ENCODE measurements around the gene SLC6A4. TPM values are rescaled to one million over a fixed set of nuclear protein-coding genes. Genes with fewer than 3 reads are reported as not detected.

SLC6A4 gene
- 0.33 TPM for total RNA-seq
- long read RNA-seq, partial matches to known transcripts = 1 of 1 reads
- long read RNA-seq, other reads (novel, unspliced or antisense) = 0 of 1 reads

DNA sequence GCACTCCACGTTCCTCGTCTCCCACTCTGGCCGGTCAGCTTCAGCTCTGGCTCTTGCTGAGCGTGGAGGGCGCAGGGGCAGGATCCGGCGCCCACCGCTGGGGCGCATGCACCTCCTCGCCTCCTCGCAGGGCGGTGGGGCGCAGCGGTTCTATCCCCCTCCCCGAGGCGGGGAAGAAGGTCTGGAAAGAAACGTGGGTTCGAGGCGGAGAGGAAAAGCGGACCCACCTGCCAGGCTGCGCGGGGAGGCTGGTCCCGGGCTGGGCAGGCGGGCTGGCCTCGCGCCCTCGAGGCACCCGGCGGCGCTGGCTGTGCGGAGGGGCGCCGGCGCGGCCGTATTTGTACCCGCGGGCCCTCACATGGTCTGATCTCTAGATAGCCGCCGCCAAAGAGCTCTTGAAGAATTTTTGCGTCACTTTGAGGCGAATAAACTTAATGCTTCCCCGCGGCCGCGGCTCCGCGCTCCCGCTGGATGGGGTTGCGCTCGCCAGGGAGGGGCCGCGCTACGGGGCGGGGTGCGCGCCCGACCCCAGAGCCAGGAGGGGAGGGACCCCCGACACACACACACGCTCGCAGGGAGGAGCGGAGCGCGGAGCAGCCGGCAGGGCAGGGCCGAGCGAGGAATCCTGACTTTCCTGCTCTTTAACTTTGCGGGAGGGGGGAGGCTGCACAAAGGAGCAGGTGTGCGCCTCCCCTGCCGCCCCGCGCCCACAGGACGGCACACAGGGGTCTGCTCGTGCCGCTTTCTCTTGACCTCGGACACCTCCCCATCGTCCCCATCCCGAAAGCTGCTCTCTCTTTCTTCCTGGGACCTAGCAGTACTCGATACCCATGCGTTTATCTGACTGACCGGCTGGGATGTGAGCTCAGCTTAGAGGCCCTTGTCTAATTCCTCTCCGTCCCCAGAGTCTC, at the start of gene SLC6A4:
TSS of gene SLC6A4 (minus strand) at position 312 of the 911 bp plus-strand sequence. CDS start 13,739 bp downstream, outside the sequence.
- Histone ChIP-seq H3K4me3 (peak within 1 kb of the TSS; percentile 64), H3K27ac (replicated peaks) (no peak within 1 kb of the TSS), H3K27me3 (ENCODE audit: low read depth) (peaks cover 80% of the 10 kb centered on the region), H3K9me3 (replicated peaks) (no peaks in the 10 kb centered on the region), H3K4me1 (peaks cover 26% of the 10 kb centered on the region), H3K36me3 (no peaks in the 10 kb centered on the region)
- intact Hi-C loops (cut with micrococcal nuclease) = no loop called here
- DNase-seq = no peak
- TF ChIP-seq, protein P1, sequence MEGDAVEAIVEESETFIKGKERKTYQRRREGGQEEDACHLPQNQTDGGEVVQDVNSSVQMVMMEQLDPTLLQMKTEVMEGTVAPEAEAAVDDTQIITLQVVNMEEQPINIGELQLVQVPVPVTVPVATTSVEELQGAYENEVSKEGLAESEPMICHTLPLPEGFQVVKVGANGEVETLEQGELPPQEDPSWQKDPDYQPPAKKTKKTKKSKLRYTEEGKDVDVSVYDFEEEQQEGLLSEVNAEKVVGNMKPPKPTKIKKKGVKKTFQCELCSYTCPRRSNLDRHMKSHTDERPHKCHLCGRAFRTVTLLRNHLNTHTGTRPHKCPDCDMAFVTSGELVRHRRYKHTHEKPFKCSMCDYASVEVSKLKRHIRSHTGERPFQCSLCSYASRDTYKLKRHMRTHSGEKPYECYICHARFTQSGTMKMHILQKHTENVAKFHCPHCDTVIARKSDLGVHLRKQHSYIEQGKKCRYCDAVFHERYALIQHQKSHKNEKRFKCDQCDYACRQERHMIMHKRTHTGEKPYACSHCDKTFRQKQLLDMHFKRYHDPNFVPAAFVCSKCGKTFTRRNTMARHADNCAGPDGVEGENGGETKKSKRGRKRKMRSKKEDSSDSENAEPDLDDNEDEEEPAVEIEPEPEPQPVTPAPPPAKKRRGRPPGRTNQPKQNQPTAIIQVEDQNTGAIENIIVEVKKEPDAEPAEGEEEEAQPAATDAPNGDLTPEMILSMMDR (IDR thresholded peaks at IDR 0.05; ENCODE audit: borderline replicate concordance) = no peak

DNA sequence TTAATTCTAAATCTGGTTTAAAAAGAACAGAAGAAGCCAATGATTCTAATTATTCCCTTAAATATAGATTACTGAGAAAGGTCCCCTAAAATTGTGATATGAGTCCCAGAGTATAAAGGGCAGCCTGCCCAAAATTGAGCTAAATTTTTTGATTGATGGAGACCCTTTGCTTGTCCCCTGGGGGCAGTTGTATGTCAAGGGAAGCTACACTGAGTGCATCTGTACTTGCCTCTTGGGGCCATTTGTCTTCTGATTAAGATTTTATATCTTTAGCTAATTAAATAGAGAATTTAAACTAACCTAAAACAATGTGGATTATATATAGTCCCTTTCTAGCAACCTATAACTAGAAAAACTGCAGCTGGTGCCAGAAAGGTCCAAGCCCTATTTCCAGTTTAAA, 43.7 kb upstream of the SLC6A4 start:
- Histone ChIP-seq H3K27ac (replicated peaks) (no peak overlapping the region), H3K27me3 (ENCODE audit: low read depth) (no peaks in the 10 kb centered on the region), H3K4me1 (peaks cover 6% of the 10 kb centered on the region), H3K9me3 (replicated peaks) (no peaks in the 10 kb centered on the region), H3K36me3 (peaks cover 78% of the 10 kb centered on the region), H3K4me3 (no peak overlapping the region)
- intact Hi-C loops (cut with micrococcal nuclease) = loop anchor here (5.0 kb wide), 1 partner anchor 152 kb away; no protein-coding TSS in a partner anchor
- TF ChIP-seq, protein P1 (IDR thresholded peaks at IDR 0.05; ENCODE audit: borderline replicate concordance) = no peak
- no peak for DNase-seq

DNA sequence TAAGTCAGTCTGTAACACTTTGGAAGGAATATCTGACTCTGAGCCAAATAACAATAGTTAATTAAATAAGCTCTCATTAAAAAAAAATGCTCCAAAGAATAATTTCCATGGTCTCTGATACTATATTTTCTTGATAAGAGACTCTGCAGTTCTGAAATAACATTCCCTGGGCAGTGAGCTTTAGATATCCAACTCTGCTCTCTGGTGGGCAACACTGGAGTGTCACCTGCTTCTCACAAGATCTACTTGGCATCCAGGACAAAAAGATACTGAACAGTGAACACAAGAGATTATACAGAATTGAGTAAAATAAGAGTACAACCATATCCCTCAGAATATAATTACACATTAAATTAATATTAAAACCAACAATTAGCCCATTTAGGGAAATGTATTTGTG, 42.5 kb upstream of the SLC6A4 start:
- H3K27me3 ChIP-seq (ENCODE audit: low read depth) = no peaks in the 10 kb centered on the region
- peak; percentile 20 for DNase-seq
- no peak overlapping the region for H3K4me3 ChIP-seq
- peaks cover 6% of the 10 kb centered on the region for H3K4me1 ChIP-seq
- peaks cover 78% of the 10 kb centered on the region for H3K36me3 ChIP-seq
- H3K27ac ChIP-seq (replicated peaks) = no peak overlapping the region
- no peaks in the 10 kb centered on the region for H3K9me3 ChIP-seq (replicated peaks)
- TF ChIP-seq, protein P1 (IDR thresholded peaks at IDR 0.05; ENCODE audit: borderline replicate concordance) = peak; percentile 66
- intact Hi-C loops (cut with micrococcal nuclease) = loop anchor here (5.0 kb wide), 1 partner anchor 151 kb away; no protein-coding TSS in a partner anchor

DNA sequence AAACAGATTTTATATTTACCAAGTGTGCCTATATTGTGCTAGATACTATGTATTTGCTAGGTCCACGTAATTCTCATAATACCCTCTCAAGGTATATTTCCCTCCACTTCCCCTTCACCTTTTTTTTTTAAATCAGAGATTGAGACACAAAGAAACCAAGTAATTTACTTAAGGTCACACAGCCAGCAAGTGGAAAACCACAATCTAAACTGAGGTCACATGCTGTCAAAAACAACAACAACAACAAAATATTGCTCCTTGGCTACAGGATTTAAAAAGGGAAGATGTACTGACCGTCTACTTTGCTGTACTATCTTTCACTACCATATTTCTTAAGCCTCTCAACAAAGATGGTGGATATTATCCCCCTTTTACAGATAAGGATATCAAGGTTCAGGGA, 40.4 kb upstream of the SLC6A4 start:
- Histone ChIP-seq H3K27ac (replicated peaks) (no peak overlapping the region), H3K27me3 (ENCODE audit: low read depth) (no peaks in the 10 kb centered on the region), H3K4me3 (no peak overlapping the region), H3K9me3 (replicated peaks) (no peaks in the 10 kb centered on the region), H3K4me1 (peaks cover 6% of the 10 kb centered on the region), H3K36me3 (peaks cover 79% of the 10 kb centered on the region)
- TF ChIP-seq, protein P1 (IDR thresholded peaks at IDR 0.05; ENCODE audit: borderline replicate concordance) = no peak
- no peak for DNase-seq
- intact Hi-C loops (cut with micrococcal nuclease) = loop anchor here (5.0 kb wide), 1 partner anchor 149 kb away; no protein-coding TSS in a partner anchor

DNA sequence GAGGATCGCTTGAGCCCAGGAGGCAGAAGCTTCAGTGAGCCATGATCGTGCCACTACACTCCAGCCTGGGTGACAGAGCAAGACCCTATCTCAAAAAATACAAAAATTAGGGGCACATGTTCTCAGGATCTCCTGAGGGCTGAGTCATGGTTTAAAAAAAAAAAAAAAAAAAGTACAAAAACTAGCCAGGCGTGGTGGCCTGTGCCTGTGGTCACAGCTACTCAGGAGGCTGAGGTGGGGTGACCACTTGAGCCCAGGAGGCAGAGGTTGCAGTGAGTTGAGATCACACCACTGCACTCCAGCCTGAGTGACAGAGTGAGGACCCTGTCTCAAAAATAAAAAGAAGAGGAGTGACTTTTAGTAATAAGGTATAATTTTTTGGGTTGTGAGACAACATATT, 39.4 kb upstream of the SLC6A4 start:
- peaks cover 79% of the 10 kb centered on the region for H3K36me3 ChIP-seq
- no peaks in the 10 kb centered on the region for H3K9me3 ChIP-seq (replicated peaks)
- no peaks in the 10 kb centered on the region for H3K27me3 ChIP-seq (ENCODE audit: low read depth)
- no peak for DNase-seq
- TF ChIP-seq, protein P1 (IDR thresholded peaks at IDR 0.05; ENCODE audit: borderline replicate concordance) = no peak
- intact Hi-C loops (cut with micrococcal nuclease) = loop anchor here (5.0 kb wide), 1 partner anchor 148 kb away; no protein-coding TSS in a partner anchor
- peaks cover 6% of the 10 kb centered on the region for H3K4me1 ChIP-seq
- no peak overlapping the region for H3K4me3 ChIP-seq
- no peak overlapping the region for H3K27ac ChIP-seq (replicated peaks)

Data from left ventricle myocardium inferior (tissue), 1 donor.